Liver (tissue), 9 donors: Measurements from ENCODE around the gene GATAD2B. TPM values are rescaled to one million over a fixed set of nuclear protein-coding genes. Genes with fewer than 3 reads are reported as not detected.

ENCODE experiments used
- DNase-seq: peaks from one replicate; pipeline ENCODE4 v3.0.0-alpha.2; 2017; ENCODE audit warnings: low spot score
- H3K27ac ChIP-seq, 2 donors: one replicate each; pipeline ENCODE4 v1.7.0; 2013; ENCODE audit warnings: inconsistent platforms in 2 of 2, low read length in 2 of 2, control low read depth in 1 of 2, low read depth in 1 of 2, mild to moderate bottlenecking in 1 of 2
- H3K27me3 ChIP-seq, 4 donors: one replicate each; pipeline versions ENCODE4 v1.6.1 to v1.7.0; 2013; ENCODE audit warnings: low read length in 3 of 4, inconsistent platforms in 1 of 4, mild to moderate bottlenecking in 1 of 4, moderate library complexity in 1 of 4; ENCODE audit not compliant: control insufficient read depth in 4 of 4, insufficient read depth in 4 of 4
- H3K36me3 ChIP-seq, 4 donors: one replicate each; pipeline versions ENCODE4 v1.6.1 to v1.7.0; 2013; ENCODE audit warnings: low read length in 3 of 4, mild to moderate bottlenecking in 3 of 4, low read depth in 1 of 4, moderate library complexity in 1 of 4; ENCODE audit not compliant: control insufficient read depth in 4 of 4, insufficient read depth in 3 of 4
- H3K4me1 ChIP-seq, 4 donors: one replicate each; pipeline versions ENCODE4 v1.6.1 to v1.7.0; 2013; ENCODE audit warnings: low read length in 3 of 4, mild to moderate bottlenecking in 3 of 4, moderate library complexity in 1 of 4; ENCODE audit not compliant: control insufficient read depth in 4 of 4, insufficient read depth in 4 of 4
- H3K4me3 ChIP-seq, 3 donors: one replicate each; pipeline versions ENCODE4 v1.6.1 to v1.7.0; 2013; ENCODE audit warnings: low read length in 3 of 3, control low read depth in 1 of 3, low read depth in 1 of 3, mild to moderate bottlenecking in 1 of 3
- H3K9ac ChIP-seq, 2 donors: one replicate each; pipeline ENCODE4 v1.7.0; 2013; ENCODE audit warnings: low read length in 2 of 2, mild to moderate bottlenecking in 2 of 2, moderate library complexity in 2 of 2, control low read depth in 1 of 2, low read depth in 1 of 2
- H3K9me3 ChIP-seq, 4 donors: one replicate each; pipeline versions ENCODE4 v1.6.1 to v1.7.0; 2013; ENCODE audit warnings: low read length in 3 of 4; ENCODE audit not compliant: control insufficient read depth in 4 of 4
- EGR1 ChIP-seq, 2 donors: IDR thresholded peaks; 2 replicates each; pipeline ENCODE4 v1.6.1; 2016 to 2018; ENCODE audit warnings: antibody characterized with exemption in 2 of 2, low read depth in 2 of 2
- FOXA1 ChIP-seq: IDR thresholded peaks from 2 replicates; pipeline ENCODE4 v1.6.1; 2016; ENCODE audit warnings: antibody characterized with exemption
- FOXA2 ChIP-seq: IDR thresholded peaks from 2 replicates; pipeline ENCODE4 v1.6.1; 2016; ENCODE audit warnings: antibody characterized with exemption
- GABPA ChIP-seq, 2 donors: IDR thresholded peaks in 1 of 2; conservative IDR thresholded peaks in 1 of 2; 2 replicates each; pipeline ENCODE4 v1.6.1; 2016; ENCODE audit warnings: antibody characterized with exemption in 2 of 2, mild to moderate bottlenecking in 1 of 2, moderate library complexity in 1 of 2
- HNF4A ChIP-seq, 2 donors: conservative IDR thresholded peaks; 2 replicates each; pipeline ENCODE4 v1.6.1; 2016; ENCODE audit warnings: antibody characterized with exemption in 2 of 2, mild to moderate bottlenecking in 2 of 2
- HNF4G ChIP-seq: IDR thresholded peaks from 2 replicates; pipeline ENCODE4 v1.6.1; 2016; ENCODE audit warnings: antibody characterized with exemption
- JUND ChIP-seq, 2 donors: IDR thresholded peaks; 2 replicates each; pipeline ENCODE4 v1.6.1; 2016; ENCODE audit warnings: antibody characterized with exemption in 2 of 2
- NR2F2 ChIP-seq: IDR thresholded peaks from 2 replicates; pipeline ENCODE4 v1.6.1; 2016; ENCODE audit warnings: antibody characterized with exemption
- RAD21 ChIP-seq, 2 donors: IDR thresholded peaks; 2 replicates each; pipeline ENCODE4 v1.6.1; 2016; ENCODE audit warnings: antibody characterized with exemption in 2 of 2, mild to moderate bottlenecking in 2 of 2
- RXRA ChIP-seq, 2 donors: IDR thresholded peaks; 2 replicates each; pipeline ENCODE4 v1.6.1; 2017 to 2018; ENCODE audit warnings: antibody characterized with exemption in 2 of 2, mild to moderate bottlenecking in 1 of 2
- SP1 ChIP-seq: IDR thresholded peaks from 2 replicates; pipeline ENCODE4 v1.6.1; 2018; ENCODE audit warnings: antibody characterized with exemption, mild to moderate bottlenecking
- TAF1 ChIP-seq: conservative IDR thresholded peaks from 2 replicates; pipeline ENCODE4 v1.6.1; 2016; ENCODE audit warnings: antibody characterized with exemption, mild to moderate bottlenecking
- YY1 ChIP-seq: IDR thresholded peaks from 2 replicates; pipeline ENCODE4 v1.6.1; 2016; ENCODE audit warnings: antibody characterized with exemption, mild to moderate bottlenecking
- WGBS: extraction: QIAGEN DNeasy Blood & Tissue Kit; methylation state at CpG from one replicate; pipeline ENCODE4 v1.1.7; 2013; 5-methylcytosine and 5-hydroxymethylcytosine counted together
- polyA plus RNA-seq, 2 donors: library from polyadenylated mRNA; stranded (reverse) in 1 of 2; unstranded in 1 of 2; fragments of 200-250 nt in 1 of 2; fragments of >200 nt in 1 of 2; fragmentation: Nextera tagmentation in 1 of 2; extraction: Ambion mirVana in 1 of 2; gene quantifications; one replicate each; pipeline versions ENCODE4 v1.2.1 to v1.2.3, GENCODE V29; 2013 to 2015
- total RNA-seq, 2 donors: library from RNA; depleted of rRNA; stranded (reverse); fragments of >200 nt; gene quantifications; one replicate each; pipeline ENCODE4 v1.2.3, GENCODE V29; 2014
- TF ChIP-seq, protein P1 (sequence below): IDR thresholded peaks from 2 replicates; pipeline ENCODE4 v1.6.1; 2016; ENCODE audit warnings: antibody characterized with exemption
- TF ChIP-seq, protein P2 (sequence below): IDR thresholded peaks from 2 replicates; pipeline ENCODE4 v1.6.1; 2016; ENCODE audit warnings: antibody characterized with exemption
- TF ChIP-seq, protein P3 (sequence below): IDR thresholded peaks from 2 replicates; pipeline ENCODE4 v1.6.1; 2016; ENCODE audit warnings: antibody characterized with exemption
- TF ChIP-seq, protein P4 (sequence below): IDR thresholded peaks from 2 replicates; pipeline ENCODE4 v1.6.1; 2016; ENCODE audit warnings: antibody characterized with exemption, mild to moderate bottlenecking
- TF ChIP-seq, protein P5 (sequence below): fragments of 150-350 bp; IDR thresholded peaks from 2 replicates; pipeline ENCODE4 v1.5.1; 2017; ENCODE audit warnings: improper control_type of control experiment, low read depth, low read length; ENCODE audit not compliant: missing input control
- donor health status: healthy.
- donor health status: healthy.
- donor health status: healthy.
- donor health status: healthy.
- donor health status: healthy.

Gene GATAD2B
- total and polyA plus RNA-seq, 4 donors = 3.2 to 4.9 (median 3.9) TPM

DNA sequence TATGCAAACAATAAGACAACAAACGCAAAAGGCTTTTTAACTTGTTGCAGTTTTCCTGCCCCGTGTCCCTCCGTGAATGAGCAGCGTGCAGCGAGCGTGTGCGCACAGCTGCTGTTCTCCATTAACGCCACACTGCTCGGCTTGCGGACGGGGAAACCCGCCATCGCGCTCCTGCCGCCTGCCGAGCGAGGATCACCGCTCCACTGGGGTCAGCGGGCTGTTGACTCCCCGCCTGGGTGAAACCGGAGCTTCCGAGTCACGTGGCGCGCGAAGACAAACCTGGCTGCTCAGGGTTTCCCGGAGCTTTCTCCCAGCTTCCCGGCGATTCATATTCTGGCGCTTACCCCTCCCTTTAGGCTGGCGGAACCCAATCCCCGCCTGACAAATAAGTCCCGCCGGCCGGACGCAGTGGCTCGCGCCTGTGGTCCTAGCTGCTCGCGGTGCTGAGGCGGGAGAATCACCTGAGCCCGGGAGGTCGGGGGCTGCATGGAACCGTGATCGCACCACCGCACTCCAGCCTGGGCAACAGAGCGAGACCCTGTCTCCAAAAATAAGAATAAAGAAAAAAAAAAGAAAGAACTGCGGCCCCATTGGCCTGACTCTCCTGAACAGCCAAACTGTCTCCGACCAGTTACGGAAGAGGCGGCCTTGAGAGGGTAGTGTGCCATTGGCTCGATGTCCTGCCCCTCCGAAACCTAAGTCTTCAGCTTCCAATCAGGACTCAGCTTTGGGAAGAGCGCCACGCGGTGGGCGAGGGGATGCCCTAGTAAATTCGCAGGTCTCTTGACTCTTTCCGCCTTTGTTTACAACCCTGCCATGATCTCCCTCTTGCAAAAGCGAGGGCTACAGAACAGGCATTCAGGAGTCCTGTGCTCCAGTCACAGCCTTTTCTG, 44.6 kb upstream of the GATAD2B start, which contains the start of gene CREB3L4:
CREB3L4 (plus strand) TSS at position 796 of the 893 bp plus-strand sequence. CDS start 624 bp downstream, outside the sequence.
- under 1% methylated on average over 60 of the region's 60 CpGs for WGBS
- TF ChIP-seq, protein P1, sequence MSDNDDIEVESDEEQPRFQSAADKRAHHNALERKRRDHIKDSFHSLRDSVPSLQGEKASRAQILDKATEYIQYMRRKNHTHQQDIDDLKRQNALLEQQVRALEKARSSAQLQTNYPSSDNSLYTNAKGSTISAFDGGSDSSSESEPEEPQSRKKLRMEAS = peak; percentile 56
- TF ChIP-seq JUND (IDR thresholded peaks at IDR 0.05) (peak; percentile 12 to 27), EGR1 (IDR thresholded peaks at IDR 0.05; ENCODE audit: low read depth in 2 of 2) (peak in 1 of 2 donors; percentile 42), NR2F2 (peak; percentile 77), TAF1 (peak; percentile 86), YY1 (peak; percentile 94), FOXA1 (no peak), RAD21 (IDR thresholded peaks at IDR 0.05) (peak; percentile 49 to 53), GABPA (IDR thresholded peaks at IDR 0.05 in 1 of 2, conservative IDR thresholded peaks at IDR 0.05 in 1 of 2) (peak in 1 of 2 donors; percentile 80), FOXA2 (peak; percentile 3), HNF4A (conservative IDR thresholded peaks at IDR 0.05) (peak in 1 of 2 donors; percentile 30), RXRA (IDR thresholded peaks at IDR 0.05) (peak; percentile 67 to 84), SP1 (peak; percentile 86), HNF4G (no peak)
- TF ChIP-seq, protein P2, sequence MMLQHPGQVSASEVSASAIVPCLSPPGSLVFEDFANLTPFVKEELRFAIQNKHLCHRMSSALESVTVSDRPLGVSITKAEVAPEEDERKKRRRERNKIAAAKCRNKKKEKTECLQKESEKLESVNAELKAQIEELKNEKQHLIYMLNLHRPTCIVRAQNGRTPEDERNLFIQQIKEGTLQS = no peak
- TF ChIP-seq, protein P3, sequence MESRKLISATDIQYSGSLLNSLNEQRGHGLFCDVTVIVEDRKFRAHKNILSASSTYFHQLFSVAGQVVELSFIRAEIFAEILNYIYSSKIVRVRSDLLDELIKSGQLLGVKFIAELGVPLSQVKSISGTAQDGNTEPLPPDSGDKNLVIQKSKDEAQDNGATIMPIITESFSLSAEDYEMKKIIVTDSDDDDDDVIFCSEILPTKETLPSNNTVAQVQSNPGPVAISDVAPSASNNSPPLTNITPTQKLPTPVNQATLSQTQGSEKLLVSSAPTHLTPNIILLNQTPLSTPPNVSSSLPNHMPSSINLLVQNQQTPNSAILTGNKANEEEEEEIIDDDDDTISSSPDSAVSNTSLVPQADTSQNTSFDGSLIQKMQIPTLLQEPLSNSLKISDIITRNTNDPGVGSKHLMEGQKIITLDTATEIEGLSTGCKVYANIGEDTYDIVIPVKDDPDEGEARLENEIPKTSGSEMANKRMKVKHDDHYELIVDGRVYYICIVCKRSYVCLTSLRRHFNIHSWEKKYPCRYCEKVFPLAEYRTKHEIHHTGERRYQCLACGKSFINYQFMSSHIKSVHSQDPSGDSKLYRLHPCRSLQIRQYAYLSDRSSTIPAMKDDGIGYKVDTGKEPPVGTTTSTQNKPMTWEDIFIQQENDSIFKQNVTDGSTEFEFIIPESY = peak; percentile 66
- TF ChIP-seq, protein P4, sequence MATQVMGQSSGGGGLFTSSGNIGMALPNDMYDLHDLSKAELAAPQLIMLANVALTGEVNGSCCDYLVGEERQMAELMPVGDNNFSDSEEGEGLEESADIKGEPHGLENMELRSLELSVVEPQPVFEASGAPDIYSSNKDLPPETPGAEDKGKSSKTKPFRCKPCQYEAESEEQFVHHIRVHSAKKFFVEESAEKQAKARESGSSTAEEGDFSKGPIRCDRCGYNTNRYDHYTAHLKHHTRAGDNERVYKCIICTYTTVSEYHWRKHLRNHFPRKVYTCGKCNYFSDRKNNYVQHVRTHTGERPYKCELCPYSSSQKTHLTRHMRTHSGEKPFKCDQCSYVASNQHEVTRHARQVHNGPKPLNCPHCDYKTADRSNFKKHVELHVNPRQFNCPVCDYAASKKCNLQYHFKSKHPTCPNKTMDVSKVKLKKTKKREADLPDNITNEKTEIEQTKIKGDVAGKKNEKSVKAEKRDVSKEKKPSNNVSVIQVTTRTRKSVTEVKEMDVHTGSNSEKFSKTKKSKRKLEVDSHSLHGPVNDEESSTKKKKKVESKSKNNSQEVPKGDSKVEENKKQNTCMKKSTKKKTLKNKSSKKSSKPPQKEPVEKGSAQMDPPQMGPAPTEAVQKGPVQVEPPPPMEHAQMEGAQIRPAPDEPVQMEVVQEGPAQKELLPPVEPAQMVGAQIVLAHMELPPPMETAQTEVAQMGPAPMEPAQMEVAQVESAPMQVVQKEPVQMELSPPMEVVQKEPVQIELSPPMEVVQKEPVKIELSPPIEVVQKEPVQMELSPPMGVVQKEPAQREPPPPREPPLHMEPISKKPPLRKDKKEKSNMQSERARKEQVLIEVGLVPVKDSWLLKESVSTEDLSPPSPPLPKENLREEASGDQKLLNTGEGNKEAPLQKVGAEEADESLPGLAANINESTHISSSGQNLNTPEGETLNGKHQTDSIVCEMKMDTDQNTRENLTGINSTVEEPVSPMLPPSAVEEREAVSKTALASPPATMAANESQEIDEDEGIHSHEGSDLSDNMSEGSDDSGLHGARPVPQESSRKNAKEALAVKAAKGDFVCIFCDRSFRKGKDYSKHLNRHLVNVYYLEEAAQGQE = peak; percentile 92
- TF ChIP-seq, protein P5, sequence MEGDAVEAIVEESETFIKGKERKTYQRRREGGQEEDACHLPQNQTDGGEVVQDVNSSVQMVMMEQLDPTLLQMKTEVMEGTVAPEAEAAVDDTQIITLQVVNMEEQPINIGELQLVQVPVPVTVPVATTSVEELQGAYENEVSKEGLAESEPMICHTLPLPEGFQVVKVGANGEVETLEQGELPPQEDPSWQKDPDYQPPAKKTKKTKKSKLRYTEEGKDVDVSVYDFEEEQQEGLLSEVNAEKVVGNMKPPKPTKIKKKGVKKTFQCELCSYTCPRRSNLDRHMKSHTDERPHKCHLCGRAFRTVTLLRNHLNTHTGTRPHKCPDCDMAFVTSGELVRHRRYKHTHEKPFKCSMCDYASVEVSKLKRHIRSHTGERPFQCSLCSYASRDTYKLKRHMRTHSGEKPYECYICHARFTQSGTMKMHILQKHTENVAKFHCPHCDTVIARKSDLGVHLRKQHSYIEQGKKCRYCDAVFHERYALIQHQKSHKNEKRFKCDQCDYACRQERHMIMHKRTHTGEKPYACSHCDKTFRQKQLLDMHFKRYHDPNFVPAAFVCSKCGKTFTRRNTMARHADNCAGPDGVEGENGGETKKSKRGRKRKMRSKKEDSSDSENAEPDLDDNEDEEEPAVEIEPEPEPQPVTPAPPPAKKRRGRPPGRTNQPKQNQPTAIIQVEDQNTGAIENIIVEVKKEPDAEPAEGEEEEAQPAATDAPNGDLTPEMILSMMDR = peak; percentile 28

More for the DNA sequence above, 44.6 kb upstream of the GATAD2B start, which contains the start of gene CREB3L4:
- peak within 1 kb of the TSS; percentile 61 to 98 (median 83) for H3K4me3 ChIP-seq
- peak; percentile 83 for DNase-seq
- H3K9me3 ChIP-seq = no peaks in the 10 kb centered on the region
- no peaks in the 10 kb centered on the region for H3K27me3 ChIP-seq
- peak within 1 kb of the TSS; percentile 96 for H3K27ac ChIP-seq
- H3K4me1 ChIP-seq = peaks cover 6 to 42% (median 25%) of the 10 kb centered on the region in 4 donors
- H3K9ac ChIP-seq = peak within 1 kb of the TSS; percentile 94
- no peaks in the 10 kb centered on the region for H3K36me3 ChIP-seq
